SH-SY5Y (cell line): ENCODE results near the gene EHD3.

Experiments
- GATA2 ChIP-seq: IDR thresholded peaks from 2 replicates; pipeline ENCODE4 v1.6.1; 2011; ENCODE audit warnings: mild to moderate bottlenecking, low read depth, low read length
- GATA3 ChIP-seq: IDR thresholded peaks from 2 replicates; pipeline ENCODE4 v1.6.1; 2011; ENCODE audit warnings: low read depth, mild to moderate bottlenecking, low read length, moderate library complexity

DNA sequence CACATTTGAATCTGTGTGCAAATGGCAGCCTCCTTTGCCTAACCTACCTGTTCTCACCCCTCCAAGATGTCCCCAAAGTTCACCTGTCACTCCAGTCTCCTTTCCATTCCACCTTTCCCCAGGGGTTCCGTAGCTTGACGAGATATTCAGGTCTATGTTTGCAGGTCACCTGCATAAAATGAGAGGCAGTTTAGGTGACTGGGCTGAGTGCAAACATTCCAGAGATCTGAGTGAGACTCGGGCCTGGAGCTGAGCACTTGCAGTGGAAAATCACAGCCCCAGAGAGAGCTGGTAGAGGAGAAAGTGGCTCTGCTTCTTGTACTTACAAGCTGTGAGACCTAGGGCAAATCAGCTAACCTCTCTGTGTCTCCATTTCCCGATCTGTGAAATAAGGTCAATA is 36.8 kb upstream of the EHD3 start:
- TF ChIP-seq GATA2 (no peak), GATA3 (no peak)
